H1 (cell line): ENCODE data around the gene UGT1A8. TPM values are rescaled to one million over a fixed set of nuclear protein-coding genes. Genes with fewer than 3 reads are reported as not detected.

Experiments used
- EZH2 ChIP-seq: fragments of 200-600 bp; sonication (generic); IDR thresholded peaks from 2 replicates; pipeline ENCODE4 v1.7.1; 2012; ENCODE audit warnings: low read depth, mild to moderate bottlenecking, moderate library complexity, low read length, inconsistent platforms; ENCODE audit not compliant: severe bottlenecking
- JUN ChIP-seq: IDR thresholded peaks from 2 replicates; pipeline ENCODE4 v1.6.1; 2011; ENCODE audit warnings: low read depth, mild to moderate bottlenecking, improper control_type of control experiment, low read length
- KDM1A ChIP-seq: fragments of 200-600, 300-600 bp; sonication (generic); IDR thresholded peaks from 2 replicates; pipeline ENCODE4 v1.7.1; 2016; ENCODE audit warnings: mild to moderate bottlenecking, low read length, borderline replicate concordance
- KDM4A ChIP-seq: IDR thresholded peaks from one replicate; pipeline ENCODE4 v1.7.1; 2012; ENCODE audit warnings: low read depth, mild to moderate bottlenecking, moderate library complexity, low read length, inconsistent platforms; ENCODE audit not compliant: severe bottlenecking
- KDM5A ChIP-seq: fragments of 200-600 bp; IDR thresholded peaks from 2 replicates; pipeline ENCODE4 v1.7.1; 2012; ENCODE audit warnings: mild to moderate bottlenecking, low read length, inconsistent platforms, mixed read lengths
- POLR2AphosphoS5 ChIP-seq: IDR thresholded peaks from 2 replicates; pipeline ENCODE4 v1.6.1; 2011; ENCODE audit warnings: low read depth, low read length
- TCF12 ChIP-seq: IDR thresholded peaks from 2 replicates; pipeline ENCODE4 v1.6.1; 2011; ENCODE audit warnings: low read depth, mild to moderate bottlenecking, low read length
- polyA plus RNA-seq, 7 experiments: library from polyadenylated mRNA; depleted of rRNA in 3 of 7; stranded (reverse) in 5 of 7; unstranded in 2 of 7; fragments of >200 nt in 5 of 7; fragments of 200-250 nt in 2 of 7; gene quantifications; 1 replicate in 5 of 7; 2 replicates in 1 of 7; 4 replicates in 1 of 7; pipeline versions ENCODE4 v1.2.1 to v1.2.3, GENCODE V29; 2011 to 2013; ENCODE audit warnings: missing spikeins in 2 of 7, mixed read lengths in 2 of 7
- total RNA-seq: library from RNA; stranded (reverse); fragmentation: NEBNext Ultra II Directional; extraction: Animal tissue kit (Norgen Biotek cat#: 25700); gene quantifications from 2 replicates; pipeline ENCODE4 v1.2.1, GENCODE V29; 2021

Gene UGT1A8
- total and polyA plus RNA-seq, 2 of the 8 experiments (the other 6 are each of a cell fraction or from before 2014, with no cell fraction given) = not detected

GRCh38 chr2:233792720-233793119 lies 175.3 kb downstream of the UGT1A8 start (continued):
- TF ChIP-seq KDM1A (no peak), EZH2 (no peak), JUN (no peak), KDM4A (no peak), KDM5A (no peak), POLR2AphosphoS5 (no peak), TCF12 (no peak)
- TF ChIP-seq, all 59 proteins: peak for 0
